Activated CD4-positive, CD25-positive, alpha-beta regulatory T cell treated with anti-CD3 and anti-CD28 coated beads, Interleukin-2, amount 50 U/mL, for 16 hours (primary cell): ENCODE data around the gene DENND1A.

Source experiments
- DNase-seq: peaks from one replicate; pipeline ENCODE4 v3.0.0-alpha.2; 2020; ENCODE audit warnings: low read depth, low spot score

The DENND1A gene

DNA sequence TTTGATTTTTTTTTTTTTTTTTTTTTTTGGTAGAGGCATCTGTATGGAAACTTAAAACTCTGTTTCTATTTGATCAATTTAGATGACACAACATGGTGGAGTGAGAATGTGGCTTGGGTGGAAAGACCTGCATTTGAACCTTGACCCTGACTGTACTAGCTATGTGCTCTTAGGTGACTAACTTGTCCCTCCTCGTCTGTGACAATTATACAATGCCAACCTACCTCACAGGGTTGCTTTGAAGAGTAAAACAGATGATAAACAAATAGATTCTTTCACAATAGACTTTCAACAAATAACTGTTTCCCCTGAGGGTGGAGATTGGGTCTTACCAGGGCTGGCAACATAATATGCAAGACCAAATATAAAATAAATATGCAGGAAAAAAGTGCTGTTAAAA, 464.6 kb downstream of the DENND1A start:
- DNase-seq = no peak

DNA sequence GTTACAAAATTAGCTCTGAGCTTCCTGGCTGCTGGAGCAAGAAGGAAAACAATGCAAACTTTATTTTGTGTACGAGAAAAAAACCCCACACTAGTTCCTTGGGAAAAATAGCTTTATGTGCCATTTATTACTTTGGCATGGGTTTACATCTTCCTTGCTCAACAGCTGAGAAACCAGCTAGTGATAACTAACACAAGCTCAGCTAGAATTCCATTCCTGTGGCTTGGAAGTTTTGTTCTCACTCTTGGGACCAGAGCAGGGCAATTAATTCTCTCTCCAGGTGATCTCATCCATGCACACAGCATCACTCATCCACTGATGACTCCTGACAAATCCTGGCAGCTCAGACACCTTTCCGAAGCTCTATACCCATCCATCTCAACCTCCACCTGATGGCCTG, 469.8 kb downstream of the DENND1A start:
- no peak for DNase-seq

DNA sequence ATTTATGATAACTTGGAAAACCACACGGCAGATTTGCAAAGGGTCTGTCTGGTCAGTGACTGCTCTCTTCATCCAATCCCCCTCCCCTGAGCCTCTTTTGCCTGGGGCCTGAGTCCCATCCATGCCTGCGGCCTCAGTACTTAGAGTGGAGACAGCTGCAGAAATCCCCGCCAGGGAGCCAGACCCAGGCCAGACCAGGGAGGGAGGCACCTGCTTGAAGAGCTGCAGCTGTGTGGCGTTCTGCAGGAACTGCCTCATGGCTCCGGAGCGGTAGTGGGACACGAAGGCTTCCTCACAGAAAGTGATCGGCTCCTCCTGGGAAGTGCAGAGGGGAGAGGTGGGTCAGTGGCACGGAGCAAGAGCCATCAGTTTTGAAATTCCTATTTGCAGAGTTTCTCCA, 472.3 kb downstream of the DENND1A start:
- DNase-seq = no peak

DNA sequence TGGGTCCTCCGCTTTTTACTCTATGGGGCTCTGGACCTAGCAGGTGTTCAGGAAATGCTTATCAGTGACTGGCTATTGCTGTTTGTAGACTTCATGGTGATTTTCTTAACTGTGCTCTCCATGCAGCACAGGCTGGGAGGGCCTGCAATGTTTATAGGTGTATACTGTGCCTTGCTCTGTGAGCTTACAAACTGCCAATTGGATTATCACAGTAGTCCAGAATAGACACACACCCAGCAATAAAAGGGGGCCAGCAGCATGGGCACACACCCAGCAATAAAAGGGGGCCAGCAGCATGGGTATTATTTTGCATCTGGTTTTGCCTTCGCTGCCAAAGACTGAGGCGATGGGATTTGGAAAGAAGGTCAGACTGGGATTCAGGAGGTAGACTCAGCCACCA, 473.9 kb downstream of the DENND1A start:
- no peak for DNase-seq

DNA sequence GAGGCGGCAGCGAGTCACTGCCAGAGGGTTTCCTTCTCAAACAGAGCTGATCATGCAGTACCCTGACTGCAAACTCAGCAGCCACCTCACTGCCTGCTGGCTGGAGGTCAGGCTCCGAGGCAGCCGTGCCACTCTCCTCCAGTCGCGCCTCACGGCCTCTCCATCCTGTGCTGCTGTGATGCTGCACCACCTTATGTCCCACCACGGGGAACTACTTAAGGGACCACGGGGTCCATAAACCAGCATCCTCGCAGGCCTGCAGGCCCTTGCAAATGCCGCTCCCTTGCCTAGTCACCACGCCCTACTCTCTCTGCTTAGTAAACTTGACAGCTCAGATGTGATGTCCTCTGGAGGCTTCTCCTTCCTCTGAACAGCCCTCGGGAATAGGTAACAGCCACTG, 474.7 kb downstream of the DENND1A start:
- no peak for DNase-seq

DNA sequence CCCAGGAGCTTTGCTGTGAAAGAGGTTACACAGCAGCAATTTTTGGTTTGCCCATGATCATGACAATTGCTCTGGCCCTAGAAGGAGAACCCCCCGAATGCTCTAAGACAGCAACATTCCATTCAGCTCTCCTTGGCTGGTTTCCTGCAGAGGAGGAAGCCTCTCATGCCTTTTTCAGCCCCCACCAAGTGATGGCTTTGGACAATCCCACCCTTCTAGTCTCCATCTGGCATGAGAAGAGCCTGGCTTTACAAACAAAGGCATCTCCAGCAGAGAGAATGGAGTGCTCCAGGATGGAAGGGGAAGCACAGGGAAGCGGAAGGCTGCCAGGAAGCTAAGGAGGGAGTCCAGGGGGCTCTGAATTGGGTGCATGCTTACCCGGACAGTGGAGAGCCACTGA, 475.6 kb downstream of the DENND1A start:
- no peak for DNase-seq

DNA sequence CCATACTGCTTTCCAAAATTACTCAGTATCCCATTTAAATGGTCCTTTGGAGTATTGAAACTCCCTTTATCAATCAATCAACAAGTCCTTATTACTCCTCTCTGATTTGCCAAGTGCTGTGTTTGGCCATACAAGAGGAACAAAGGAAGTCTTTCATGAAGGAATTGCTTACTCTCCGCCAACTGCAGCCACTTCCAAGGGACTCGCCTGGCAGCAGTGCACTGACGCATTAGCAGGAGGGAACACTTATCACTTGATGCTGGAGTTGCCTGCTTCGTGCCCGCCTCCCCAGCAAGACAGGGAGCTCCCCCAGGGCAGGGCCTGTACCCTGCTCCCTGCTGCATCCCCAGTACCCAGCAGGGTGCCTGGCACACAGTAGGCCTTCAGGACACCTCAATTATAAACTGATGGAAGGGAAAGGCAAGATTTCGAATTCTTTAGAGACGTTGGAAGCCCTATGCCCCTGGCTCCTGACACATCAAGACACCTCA, 476.1 kb downstream of the DENND1A start:
- DNase-seq = no peak

DNA sequence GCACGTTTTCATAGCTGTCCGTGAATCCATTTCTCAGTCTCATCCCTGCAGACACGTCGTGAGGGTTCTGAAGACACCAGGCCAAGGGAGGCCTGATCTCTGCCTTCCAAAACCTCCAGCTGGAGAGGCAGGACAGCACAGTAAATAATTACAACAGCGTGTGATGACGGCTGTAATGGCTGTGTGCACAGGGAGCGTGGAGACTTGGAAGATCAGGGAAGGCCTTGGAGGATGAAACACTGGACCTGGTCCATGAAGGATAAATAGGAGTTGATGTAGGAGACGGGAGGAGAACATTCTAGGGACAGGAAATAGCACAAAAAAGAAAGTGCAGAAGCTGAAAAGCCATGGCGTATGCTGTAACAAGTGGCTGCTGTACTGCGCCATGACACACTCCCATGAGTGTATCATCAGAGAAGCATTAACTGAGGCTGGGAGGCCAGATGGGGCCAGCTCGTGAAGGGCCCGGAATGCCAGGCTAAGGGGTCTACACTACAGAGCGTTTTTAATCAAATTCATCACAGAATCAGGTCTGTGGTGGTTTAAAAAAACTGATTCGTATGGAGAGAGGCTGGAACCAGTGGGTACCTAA, 476.8 kb downstream of the DENND1A start:
- DNase-seq = no peak

DNA sequence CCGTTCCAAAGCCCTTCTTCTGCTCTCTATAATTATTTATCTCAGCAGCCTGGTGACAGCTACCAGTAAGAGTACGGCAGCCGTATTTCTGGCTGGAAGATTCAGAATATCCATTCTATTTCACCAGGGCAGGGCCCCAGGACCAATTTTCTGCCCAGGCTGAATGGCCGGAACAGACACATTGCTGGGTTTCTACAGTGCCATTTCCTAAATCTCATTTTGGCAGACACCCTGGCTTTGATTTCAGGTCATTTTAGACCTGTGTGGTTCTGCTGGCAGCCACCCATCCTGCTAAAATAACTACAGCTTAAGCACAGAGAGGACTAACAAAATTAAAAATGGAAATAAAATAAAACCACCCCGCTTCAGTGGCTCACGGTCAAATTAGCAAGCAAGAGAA, 478.9 kb downstream of the DENND1A start:
- no peak for DNase-seq

DNA sequence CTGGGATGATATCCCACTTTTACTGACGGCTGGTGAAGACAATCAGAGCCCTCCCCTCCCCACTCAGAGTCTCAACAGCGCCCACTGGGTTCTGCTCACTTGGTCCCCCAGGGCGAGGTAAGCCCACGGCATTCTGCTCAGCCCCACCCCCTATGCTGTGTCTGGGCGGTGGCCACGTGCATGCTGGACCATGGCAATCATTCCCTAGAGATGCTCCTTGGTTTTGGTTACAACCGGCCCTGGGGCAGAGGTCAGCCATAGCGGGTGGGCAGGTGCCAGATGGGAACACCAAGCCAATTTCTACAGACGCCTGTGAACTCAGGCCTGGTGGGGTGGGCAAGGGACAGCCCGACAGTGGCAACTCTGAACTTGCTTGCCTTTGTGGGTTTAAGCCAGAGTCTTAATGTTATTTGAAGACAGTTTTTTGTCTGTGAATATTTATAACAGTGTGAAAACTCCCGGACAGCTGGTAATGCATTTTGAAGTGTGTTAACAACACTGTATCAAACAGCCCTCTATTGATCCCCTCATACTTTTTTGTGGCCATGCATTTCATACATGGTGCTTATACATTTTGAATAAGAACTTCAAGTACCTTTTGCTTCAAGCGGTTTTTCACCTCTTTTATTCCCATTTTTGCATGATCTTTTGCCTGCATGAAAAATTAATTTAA, 479.7 kb downstream of the DENND1A start:
- DNase-seq = no peak

DNA sequence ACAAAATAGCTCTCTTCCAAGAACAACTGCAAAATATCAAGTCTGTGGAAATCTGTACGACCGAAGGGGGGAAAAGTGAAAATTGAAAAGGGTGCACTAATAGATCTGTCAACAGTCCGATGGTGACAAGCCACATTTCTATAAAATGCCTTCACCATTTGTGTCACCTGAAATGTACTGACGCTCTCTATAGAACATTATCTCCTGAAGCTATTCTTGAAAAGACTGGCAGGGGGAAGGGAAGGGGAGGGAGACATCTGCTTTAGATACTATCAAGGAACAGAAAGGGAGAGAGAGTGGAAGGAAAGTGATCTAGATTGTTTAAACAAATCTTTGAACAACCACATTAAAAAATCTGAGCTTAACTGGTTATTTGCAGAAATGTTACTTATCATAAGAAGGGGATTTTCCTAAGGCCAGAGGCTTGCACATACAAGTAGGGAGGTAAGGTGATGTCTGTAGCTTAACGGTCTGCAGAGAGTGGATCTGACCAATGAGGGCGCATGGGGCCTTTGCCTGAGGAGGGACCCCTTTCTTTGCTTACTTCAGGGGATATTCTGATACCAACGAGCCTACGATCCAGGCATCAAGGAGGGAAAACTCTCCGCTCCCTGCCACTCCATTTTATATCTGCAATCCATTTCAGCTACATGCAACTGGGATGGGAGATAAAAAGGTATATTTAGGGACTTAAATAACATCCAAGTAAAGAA, 481.8 kb downstream of the DENND1A start:
- DNase-seq = no peak

DNA sequence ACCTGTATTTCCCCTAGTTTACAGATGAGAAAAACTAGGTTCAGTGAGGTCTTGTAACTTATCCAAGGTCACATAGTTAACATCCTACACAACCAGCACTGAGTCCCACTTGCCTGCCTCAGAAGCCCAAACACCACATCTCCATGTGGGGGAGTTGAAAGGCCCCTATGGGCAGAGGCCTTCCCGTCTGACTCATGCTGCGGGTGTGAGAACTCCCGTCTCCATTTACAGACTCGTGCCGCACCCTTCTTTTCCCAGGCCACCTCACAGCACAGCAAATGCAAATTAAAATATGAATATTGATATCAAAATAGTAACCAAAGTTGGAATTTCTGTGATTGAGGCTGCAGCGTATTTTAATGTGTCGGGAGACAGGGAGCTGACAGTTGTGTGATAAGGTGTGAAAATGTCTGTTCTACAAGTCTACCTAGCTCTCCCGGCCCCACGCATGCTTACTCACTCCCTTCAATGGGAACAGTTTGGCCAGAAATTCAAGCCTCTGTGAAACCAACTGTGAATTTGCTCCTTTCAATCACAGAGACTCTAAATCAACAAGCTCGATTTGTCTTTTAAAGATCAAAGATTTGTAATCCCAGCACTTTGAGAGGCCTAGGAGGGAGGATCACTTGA, 483.8 kb downstream of the DENND1A start:
- no peak for DNase-seq

DNA sequence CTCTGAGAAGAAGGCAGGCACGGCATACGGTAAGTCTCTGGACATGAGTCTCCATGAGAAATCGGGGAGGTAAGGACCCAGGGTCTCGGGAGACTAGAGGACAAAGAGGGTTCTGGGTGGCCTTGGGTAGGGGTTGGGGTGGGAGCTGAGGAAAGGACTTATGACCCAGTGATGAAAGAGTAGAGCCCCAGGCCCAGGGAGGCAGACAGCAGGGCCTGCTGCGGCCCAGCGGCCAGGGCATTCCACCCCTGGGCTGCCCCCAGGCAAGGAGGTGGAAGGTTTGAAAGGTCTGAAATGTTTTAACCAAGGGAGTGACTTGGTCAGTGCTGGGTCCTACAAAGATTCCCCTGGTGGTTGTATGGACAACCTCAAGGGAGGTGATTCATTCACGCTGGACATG, 484.8 kb downstream of the DENND1A start:
- DNase-seq = no peak

DNA sequence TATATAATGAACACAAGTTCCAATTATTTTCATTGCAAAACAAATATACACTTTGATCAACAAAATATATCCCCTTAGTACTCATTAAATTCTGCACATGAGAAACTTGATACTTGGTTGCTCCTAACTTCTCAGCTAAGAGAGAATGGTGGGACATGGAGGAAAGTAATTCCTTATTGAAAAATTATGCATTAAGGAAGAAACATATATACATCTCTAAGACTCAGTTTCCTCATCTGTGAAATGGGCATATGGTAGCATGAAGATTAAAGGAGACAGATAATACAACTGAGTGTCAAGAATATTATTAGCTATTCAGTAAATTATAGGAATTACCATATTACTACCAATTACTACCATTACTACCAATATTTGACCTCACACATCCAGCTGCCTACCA, 488.2 kb downstream of the DENND1A start:
- DNase-seq = no peak

DNA sequence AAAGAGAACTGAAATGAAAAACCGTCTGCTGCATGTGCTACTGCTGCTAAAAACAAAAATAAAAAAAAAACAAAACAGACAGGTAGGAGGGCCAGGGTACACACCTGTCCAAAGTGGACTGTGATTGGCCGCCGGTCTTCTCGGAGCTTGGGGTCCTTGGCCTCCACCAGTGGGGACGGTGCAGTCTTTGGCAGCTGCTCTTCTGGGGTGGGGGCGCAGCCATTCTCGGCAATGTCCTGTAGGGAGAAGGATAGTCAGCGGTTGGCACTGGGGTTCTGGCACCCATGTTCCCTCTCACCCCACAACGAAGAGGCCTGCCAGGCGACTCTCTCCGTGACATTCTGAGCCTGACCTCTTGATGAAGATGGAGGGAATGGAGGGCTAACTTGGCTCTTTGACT, 489.7 kb downstream of the DENND1A start:
- DNase-seq = no peak

DNA sequence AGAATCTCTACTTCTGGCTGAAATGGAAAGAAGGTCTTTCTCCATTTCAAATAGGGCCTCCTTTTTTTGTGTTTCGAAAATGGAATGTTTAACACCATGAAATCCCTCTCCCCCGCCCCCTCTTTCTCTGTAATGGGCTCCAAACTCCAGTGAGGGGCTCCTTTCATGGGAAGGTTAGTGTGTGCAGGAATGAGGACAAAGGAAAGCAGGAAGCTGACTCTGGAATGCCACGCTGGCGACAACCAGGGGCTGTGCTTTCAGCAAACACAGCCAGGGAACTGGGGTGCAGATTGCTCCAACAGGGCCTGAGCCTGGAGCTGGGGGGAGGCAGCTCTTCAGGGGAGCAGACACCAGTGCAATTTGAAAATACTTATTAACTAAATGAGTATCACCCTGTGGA, 491.1 kb downstream of the DENND1A start:
- DNase-seq = no peak

DNA sequence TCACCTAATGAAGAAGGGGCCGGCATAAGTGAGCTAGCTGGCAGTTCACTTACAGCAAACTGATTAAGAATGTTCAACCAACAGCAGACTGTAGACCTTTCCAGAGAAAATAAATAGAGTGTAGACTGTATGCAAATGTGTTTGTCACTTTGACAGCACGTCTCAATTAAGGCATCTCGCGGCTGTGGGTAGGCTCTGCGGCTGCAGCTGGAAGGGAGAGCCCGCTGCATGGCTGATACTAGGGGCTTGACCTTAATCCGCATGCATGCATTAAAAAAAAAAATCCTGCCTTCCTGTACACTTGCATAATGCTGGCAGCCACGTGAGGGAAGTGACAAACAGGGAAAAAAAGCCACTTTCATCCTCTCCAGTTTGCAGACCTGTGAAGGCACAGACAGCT, 491.6 kb downstream of the DENND1A start:
- DNase-seq = no peak

DNA sequence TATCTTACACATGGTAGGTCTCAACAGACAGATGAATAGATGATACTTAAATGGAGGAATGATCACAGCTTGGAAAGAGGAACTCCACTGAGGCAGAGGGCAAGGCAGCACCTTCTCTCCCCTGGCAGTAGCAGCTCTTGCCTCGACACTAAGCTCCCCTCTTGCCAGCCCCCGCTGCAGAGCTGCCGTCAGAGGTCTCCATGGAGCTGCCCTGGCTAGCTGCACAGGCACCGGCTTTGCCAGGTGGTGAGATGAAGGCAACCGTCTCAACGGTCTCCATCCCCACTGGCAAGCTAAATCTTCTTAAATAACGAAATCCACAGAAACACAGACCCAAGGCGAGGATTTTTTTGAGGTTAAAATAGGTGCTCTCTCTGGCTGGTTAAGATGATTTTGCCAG, 492.7 kb downstream of the DENND1A start:
- no peak for DNase-seq

DNA sequence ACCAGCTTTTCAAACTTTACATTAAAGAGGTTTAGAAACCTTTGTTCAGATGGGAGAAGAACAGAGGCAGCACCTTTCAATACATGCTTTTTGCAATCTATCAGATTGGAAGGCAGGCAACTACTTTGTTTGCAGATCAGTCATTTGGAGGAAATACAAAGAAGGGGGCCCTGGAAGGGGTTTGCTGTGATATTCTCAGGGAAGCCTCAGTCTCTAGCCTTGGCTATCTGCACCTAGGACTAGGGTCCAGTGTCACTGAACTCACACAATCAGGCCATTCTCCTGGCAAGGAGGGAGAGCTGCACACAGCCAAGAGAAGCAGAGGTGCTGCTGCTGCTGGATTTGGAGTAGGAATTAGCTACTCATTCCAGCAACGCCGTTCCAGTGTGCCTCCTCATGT, 494.5 kb downstream of the DENND1A start:
- no peak for DNase-seq

DNA sequence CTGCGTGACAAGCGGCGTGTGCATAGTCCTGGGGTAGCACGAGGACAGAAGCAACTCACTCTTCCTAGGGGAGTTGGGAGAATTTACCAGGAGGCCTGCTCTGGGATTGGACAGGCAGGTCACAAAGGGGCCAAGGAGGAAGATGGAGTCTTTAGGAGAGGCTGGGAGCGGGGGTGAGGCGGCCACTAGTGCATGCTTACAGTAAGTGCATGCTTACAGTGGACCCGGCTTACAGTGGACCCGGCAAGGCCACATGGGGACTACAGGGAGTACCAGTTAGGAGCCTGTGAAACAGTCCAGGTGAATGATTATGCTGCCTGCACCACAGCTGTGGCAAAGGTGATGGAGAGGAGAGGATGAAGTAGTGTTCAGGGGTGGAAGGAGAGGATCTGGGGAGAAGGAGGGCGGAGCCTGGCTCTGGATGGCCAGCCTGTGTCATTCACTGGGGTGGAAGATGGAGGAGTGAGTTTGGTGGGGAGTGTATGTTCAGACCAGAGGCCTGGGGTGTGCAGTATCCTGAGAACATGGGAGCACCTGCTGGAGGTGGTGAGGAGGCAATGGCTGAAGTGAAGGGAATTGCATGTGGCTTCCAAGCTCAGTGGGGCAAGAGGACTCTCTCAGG, 495.2 kb downstream of the DENND1A start:
- no peak for DNase-seq

DNA sequence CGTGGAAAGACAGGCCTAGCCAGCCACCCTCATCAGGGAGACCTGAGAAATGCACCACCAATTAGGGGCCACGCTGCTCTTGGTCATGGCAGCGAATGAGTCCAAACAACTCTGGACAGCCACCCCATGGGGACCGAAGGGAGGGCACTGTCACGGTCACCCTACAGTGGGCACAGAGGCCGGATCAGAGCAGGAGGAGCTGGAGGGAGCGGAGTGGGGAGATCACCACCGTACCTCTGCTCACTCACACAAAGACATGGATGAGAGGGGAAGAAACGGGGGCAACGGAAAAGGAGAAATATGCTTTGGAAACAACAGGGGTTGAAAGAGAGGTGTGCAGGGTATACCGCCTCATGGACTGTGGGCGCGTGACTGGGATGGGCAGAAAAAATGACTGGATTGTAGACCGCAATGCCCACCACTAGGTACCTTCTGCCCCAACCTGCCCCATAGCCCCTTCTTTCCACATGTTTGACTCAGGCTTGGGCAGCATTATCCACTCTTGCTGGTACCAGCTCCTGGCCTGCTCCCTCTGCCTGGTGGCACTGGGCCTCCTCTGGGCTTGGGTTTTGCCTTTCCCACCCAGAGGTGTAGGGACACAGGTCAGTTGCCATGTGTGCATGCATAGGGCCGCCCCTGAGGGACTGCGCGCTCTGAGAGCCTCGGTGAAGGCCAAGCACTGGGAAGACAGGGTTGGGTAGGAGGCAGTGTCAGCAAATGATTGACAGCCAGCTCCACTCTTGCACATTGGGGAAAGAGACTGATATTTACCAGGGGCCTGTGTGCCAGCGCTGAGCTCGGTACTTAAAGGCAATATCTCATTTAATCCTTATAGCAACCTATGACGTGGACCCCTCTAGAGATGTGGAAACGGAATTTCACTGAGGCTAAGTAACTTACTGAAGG, 497.3 kb downstream of the DENND1A start:
- no peak for DNase-seq
